ENCODE data around the gene OPTC.

The OPTC gene

DNA sequence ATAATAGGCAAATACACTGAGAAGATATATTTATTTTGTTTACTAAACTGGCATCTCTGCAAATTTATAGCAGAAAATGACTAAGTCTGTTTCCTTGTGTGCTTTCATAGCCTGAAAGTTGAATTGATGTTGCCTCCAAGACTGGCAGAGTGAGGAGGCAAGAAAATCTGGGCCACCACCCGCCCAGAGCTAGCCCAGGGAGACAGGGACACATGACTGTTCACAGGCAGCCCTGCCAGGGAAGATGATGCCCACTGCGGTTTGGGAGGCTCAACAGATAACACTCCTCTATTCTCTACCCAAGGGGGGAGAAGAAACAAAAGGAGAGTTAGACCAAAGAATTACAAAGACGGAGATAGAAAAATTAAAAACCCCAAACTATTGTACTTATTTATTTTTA is 37.1 kb downstream of the OPTC start:
- TF ChIP-seq POLR2AphosphoS5 (IDR thresholded peaks at IDR 0.05; ENCODE audit: low read depth, low read length) = no peak
- TF ChIP-seq TAF1 (IDR thresholded peaks at IDR 0.05; ENCODE audit: borderline replicate concordance, low read depth, low read length) = no peak
- TF ChIP-seq POLR2A (IDR thresholded peaks at IDR 0.05; ENCODE audit: low read depth, low read length) = no peak
- FAIRE-seq = no peak
- DNase-seq (ENCODE audit: insufficient read length) = no peak

GRCh38 chr1:203534012-203534411 is 40.1 kb downstream of the OPTC start:
- FAIRE-seq = no peak
- no peak for DNase-seq (ENCODE audit: insufficient read length)
- TF ChIP-seq POLR2AphosphoS5 (IDR thresholded peaks at IDR 0.05; ENCODE audit: low read depth, low read length) (no peak), TAF1 (IDR thresholded peaks at IDR 0.05; ENCODE audit: borderline replicate concordance, low read depth, low read length) (no peak), POLR2A (IDR thresholded peaks at IDR 0.05; ENCODE audit: low read depth, low read length) (no peak)

DNA sequence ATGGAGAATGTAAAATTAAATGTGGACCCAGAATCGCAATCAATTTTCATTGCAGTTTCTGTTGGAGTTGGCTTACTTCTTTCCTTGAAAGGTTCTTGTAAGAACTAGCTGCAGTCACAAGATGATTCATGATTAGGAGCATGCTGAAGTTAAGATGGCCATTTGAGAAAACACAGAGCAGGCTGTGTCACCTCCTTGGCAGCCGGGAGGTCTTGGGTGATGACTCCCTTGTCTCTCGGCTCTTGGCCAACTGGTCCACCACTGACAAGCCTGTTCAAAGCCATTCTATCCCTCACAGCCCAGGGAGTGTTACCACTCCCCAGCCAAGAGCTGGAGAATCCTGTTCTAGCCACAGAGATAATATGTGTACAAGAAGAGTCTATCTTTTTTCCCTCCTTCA is 40.6 kb downstream of the OPTC start:
- FAIRE-seq (no peak), DNase-seq (ENCODE audit: insufficient read length) (no peak)
- TF ChIP-seq POLR2A (IDR thresholded peaks at IDR 0.05; ENCODE audit: low read depth, low read length) (no peak), TAF1 (IDR thresholded peaks at IDR 0.05; ENCODE audit: borderline replicate concordance, low read depth, low read length) (no peak), POLR2AphosphoS5 (IDR thresholded peaks at IDR 0.05; ENCODE audit: low read depth, low read length) (no peak)

GRCh38 chr1:203536575-203536974 is 42.6 kb downstream of the OPTC start:
- FAIRE-seq (no peak), DNase-seq (ENCODE audit: insufficient read length) (no peak)
- TF ChIP-seq POLR2A (IDR thresholded peaks at IDR 0.05; ENCODE audit: low read depth, low read length) (no peak), POLR2AphosphoS5 (IDR thresholded peaks at IDR 0.05; ENCODE audit: low read depth, low read length) (no peak), TAF1 (IDR thresholded peaks at IDR 0.05; ENCODE audit: borderline replicate concordance, low read depth, low read length) (no peak)

GRCh38 chr1:203536980-203537455 is 43.1 kb downstream of the OPTC start:
- TF ChIP-seq TAF1 (IDR thresholded peaks at IDR 0.05; ENCODE audit: borderline replicate concordance, low read depth, low read length) = no peak
- no peak for TF ChIP-seq POLR2AphosphoS5 (IDR thresholded peaks at IDR 0.05; ENCODE audit: low read depth, low read length)
- no peak for TF ChIP-seq POLR2A (IDR thresholded peaks at IDR 0.05; ENCODE audit: low read depth, low read length)
- no peak for FAIRE-seq
- no peak for DNase-seq (ENCODE audit: insufficient read length)

GRCh38 chr1:203537806-203538464 is 44.0 kb downstream of the OPTC start:
- no peak for TF ChIP-seq TAF1 (IDR thresholded peaks at IDR 0.05; ENCODE audit: borderline replicate concordance, low read depth, low read length)
- TF ChIP-seq POLR2A (IDR thresholded peaks at IDR 0.05; ENCODE audit: low read depth, low read length) = no peak
- TF ChIP-seq POLR2AphosphoS5 (IDR thresholded peaks at IDR 0.05; ENCODE audit: low read depth, low read length) = no peak
- no peak for DNase-seq (ENCODE audit: insufficient read length)
- FAIRE-seq = no peak

DNA sequence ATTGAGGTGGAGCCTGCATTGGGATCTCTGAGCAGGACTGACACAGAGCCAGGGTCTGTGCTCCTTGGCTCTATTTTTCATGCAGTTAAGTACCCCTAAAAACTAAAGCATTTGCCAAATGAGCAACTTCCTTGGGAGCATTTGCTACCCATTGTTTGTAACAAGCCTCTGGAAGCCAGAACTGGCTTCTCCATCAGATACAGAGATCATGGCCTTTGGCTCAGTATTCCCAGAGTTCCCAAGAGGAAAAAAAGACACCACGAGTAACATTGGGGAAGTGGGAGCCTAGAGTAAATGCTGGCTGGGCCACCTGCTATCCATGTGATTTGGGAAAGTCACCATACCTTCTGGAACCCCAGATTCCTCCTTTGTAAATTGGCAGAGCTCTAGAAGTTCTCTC is 44.8 kb downstream of the OPTC start:
- TF ChIP-seq POLR2A (IDR thresholded peaks at IDR 0.05; ENCODE audit: low read depth, low read length) = no peak
- DNase-seq (ENCODE audit: insufficient read length) = no peak
- no peak for FAIRE-seq

GRCh38 chr1:203539831-203540546 is 46.0 kb downstream of the OPTC start:
- TF ChIP-seq POLR2AphosphoS5 (IDR thresholded peaks at IDR 0.05; ENCODE audit: low read depth, low read length) (no peak), POLR2A (IDR thresholded peaks at IDR 0.05; ENCODE audit: low read depth, low read length) (no peak), TAF1 (IDR thresholded peaks at IDR 0.05; ENCODE audit: borderline replicate concordance, low read depth, low read length) (no peak)
- DNase-seq (ENCODE audit: insufficient read length) = no peak
- no peak for FAIRE-seq

DNA sequence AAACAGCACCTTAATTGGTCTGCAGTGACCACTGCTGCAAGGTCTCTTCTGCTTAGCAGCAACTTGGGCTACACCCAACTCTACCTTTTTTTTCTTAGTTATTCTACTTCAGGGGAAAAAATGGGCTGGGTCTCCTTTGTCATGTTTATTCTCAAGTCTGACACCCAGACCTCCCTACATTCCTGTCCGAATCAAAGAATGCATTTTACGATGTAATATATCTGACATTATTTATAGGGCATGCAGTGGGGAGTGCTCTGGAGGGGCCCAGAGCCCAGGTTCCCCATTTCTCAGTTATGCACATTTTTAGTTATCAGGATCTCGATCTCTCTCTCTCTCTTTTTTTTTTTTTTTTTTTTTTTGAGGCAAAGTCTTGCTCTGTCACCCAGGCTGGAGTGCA is 50.5 kb downstream of the OPTC start:
- TF ChIP-seq POLR2A (IDR thresholded peaks at IDR 0.05; ENCODE audit: low read depth, low read length) = no peak
- no peak for TF ChIP-seq TAF1 (IDR thresholded peaks at IDR 0.05; ENCODE audit: borderline replicate concordance, low read depth, low read length)
- no peak for TF ChIP-seq POLR2AphosphoS5 (IDR thresholded peaks at IDR 0.05; ENCODE audit: low read depth, low read length)
- DNase-seq (ENCODE audit: insufficient read length) (no peak), FAIRE-seq (no peak)

DNA sequence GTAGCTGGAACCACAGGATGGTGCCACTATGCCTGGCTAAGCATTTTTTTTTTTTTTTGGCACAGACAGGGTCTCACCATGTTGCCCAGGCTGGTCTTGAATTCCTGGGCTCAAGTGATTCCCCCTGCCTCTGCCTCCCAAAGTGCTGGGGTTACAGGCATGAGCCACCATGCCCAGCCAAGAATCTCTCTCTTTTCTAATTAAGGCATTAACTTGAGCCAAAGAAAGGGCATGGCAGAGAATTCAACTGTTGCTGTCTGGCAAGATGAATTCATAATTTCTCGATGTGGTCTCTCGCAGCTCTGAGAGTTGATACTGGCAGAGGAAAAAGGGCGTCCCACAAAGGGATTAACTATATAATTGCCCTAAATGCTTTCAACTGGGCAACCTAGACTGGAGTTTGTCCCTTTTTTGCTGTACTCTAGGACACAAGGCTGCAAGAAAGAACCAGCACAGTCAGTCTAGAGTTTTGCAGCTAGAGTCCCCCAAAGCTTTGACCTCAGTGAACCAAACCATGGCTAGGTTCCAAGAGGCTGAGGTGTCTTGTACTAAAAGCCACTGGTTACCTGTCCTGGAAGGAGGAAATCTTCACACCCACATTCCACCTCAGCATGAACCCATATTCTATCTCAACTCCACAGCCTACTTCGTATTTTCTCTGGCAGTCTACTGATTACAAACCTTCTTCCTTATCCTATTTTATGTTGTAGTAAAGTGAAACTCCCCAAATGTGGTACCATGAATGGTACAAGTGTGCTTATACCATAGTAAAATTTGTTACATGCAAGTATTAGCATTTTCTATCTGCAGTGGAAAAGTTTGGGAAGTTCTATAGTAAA is 51.2 kb downstream of the OPTC start:
- no peak for DNase-seq (ENCODE audit: insufficient read length)
- no peak for FAIRE-seq
- TF ChIP-seq POLR2AphosphoS5 (IDR thresholded peaks at IDR 0.05; ENCODE audit: low read depth, low read length) (no peak), POLR2A (IDR thresholded peaks at IDR 0.05; ENCODE audit: low read depth, low read length) (no peak), TAF1 (IDR thresholded peaks at IDR 0.05; ENCODE audit: borderline replicate concordance, low read depth, low read length) (no peak)

DNA sequence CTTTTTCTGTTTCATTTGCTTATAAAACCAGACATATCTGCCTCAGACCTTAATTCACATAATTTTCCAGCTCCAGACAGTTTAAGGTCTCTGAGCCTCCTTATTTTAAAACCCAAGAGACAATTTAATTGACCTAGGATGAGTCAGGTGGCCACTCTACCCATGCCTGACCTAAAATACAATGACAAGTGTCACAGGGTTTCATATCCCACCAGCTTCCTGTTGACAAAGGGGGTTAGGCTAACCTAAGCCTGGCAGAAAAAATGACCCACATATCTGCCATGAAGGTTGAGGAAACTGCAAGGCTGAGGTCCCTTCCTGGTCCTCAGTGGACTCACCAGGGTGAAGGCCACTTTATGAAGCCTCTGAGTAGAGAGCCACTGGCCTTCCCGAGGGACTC is 52.3 kb downstream of the OPTC start:
- FAIRE-seq (no peak), DNase-seq (ENCODE audit: insufficient read length) (no peak)
- no peak for TF ChIP-seq POLR2AphosphoS5 (IDR thresholded peaks at IDR 0.05; ENCODE audit: low read depth, low read length)

GRCh38 chr1:203547147-203547546 is 53.2 kb downstream of the OPTC start:
- no peak for TF ChIP-seq POLR2AphosphoS5 (IDR thresholded peaks at IDR 0.05; ENCODE audit: low read depth, low read length)
- TF ChIP-seq TAF1 (IDR thresholded peaks at IDR 0.05; ENCODE audit: borderline replicate concordance, low read depth, low read length) = no peak
- no peak for TF ChIP-seq POLR2A (IDR thresholded peaks at IDR 0.05; ENCODE audit: low read depth, low read length)
- no peak for FAIRE-seq
- DNase-seq (ENCODE audit: insufficient read length) = no peak
